Panc1 (cell line): ENCODE results near the gene PANX3. TPM values are rescaled to one million over a fixed set of nuclear protein-coding genes. Genes with fewer than 3 reads are reported as not detected.

Experiments
- ATAC-seq: fragments of 200-7000 bp; cut with Tn5 transposase; 2 replicates; pipeline ENCODE4 v1.9.1; 2020; ENCODE audit warnings: mild to moderate bottlenecking, moderate library complexity
- BruUV-seq: library from RNA; stranded (reverse); fragments of 400-500 nt; replicated peaks from 2 replicates; lab custom pipeline; 2021; lab: Mats Ljungman, UMichigan
- CTCF ChIA-PET: fragments of 300-600 bp; sonication (Branson Sonifier 250); formaldehyde crosslinking; loops from one replicate; lab custom pipeline; 2022; ENCODE audit warnings: antibody characterized with exemption; lab: Charles Lee
- POLR2A ChIA-PET: fragments of 300-600 bp; sonication (Branson Sonifier 250); formaldehyde crosslinking; loops from one replicate; lab custom pipeline; 2022; ENCODE audit warnings: antibody characterized with exemption; lab: Charles Lee
- DNase-seq: peaks from one replicate; pipeline ENCODE4 v3.0.0-alpha.2; 2010; ENCODE audit warnings: low read depth, low spot score
- H3K27ac ChIP-seq: 2 replicates; pipeline ENCODE4 v1.5.1; 2011; ENCODE audit warnings: mild to moderate bottlenecking, low read length, inconsistent platforms
- H3K27me3 ChIP-seq: fragments of 200-500 bp; sonication (Bioruptor generic); 2 replicates; pipeline ENCODE4 v1.6.0; 2014; ENCODE audit warnings: low read length, inconsistent platforms; ENCODE audit not compliant: control insufficient read depth, insufficient read depth
- H3K36me3 ChIP-seq: fragments of 200-500 bp; sonication (Bioruptor generic); 2 replicates; pipeline ENCODE4 v1.5.1; 2014; ENCODE audit warnings: inconsistent platforms, mild to moderate bottlenecking, low read length, moderate library complexity; ENCODE audit not compliant: control insufficient read depth, insufficient read depth
- H3K4me1 ChIP-seq: 2 replicates; pipeline ENCODE4 v1.5.1; 2011; ENCODE audit warnings: inconsistent platforms, mild to moderate bottlenecking, low read length, moderate library complexity; ENCODE audit not compliant: control insufficient read depth, insufficient read depth
- H3K4me3 ChIP-seq, 2 experiments: 2 replicates each; pipeline ENCODE4 v1.5.1; 2011 to 2012; ENCODE audit warnings: low read depth in 2 of 2, low read length in 2 of 2, mild to moderate bottlenecking in 2 of 2, inconsistent platforms in 1 of 2, moderate library complexity in 1 of 2
- H3K9me3 ChIP-seq: fragments of 200-500 bp; sonication (Bioruptor generic); 2 replicates; pipeline ENCODE4 v1.5.1; 2014; ENCODE audit warnings: low read depth, mild to moderate bottlenecking, inconsistent platforms, low read length, moderate library complexity; ENCODE audit not compliant: control insufficient read depth, insufficient read depth
- CTCF ChIP-seq: fragments of 450-650 bp; IDR thresholded peaks from 2 replicates; pipeline ENCODE4 v1.5.1; 2017; ENCODE audit warnings: mild to moderate bottlenecking
- POLR2AphosphoS5 ChIP-seq: IDR thresholded peaks from 2 replicates; pipeline ENCODE4 v1.6.1; 2012; ENCODE audit warnings: mild to moderate bottlenecking, low read depth, low read length, moderate library complexity
- REST ChIP-seq, 2 experiments: IDR thresholded peaks; 2 replicates each; pipeline ENCODE4 v1.6.1; 2011 to 2012; ENCODE audit warnings: low read depth in 2 of 2, control low read depth in 1 of 2, low read length in 1 of 2, mild to moderate bottlenecking in 1 of 2, moderate library complexity in 1 of 2; ENCODE audit not compliant: insufficient read depth in 1 of 2
- SIN3A ChIP-seq: IDR thresholded peaks from 2 replicates; pipeline ENCODE4 v1.6.1; 2012; ENCODE audit warnings: low read depth, mild to moderate bottlenecking, low read length, moderate library complexity, borderline replicate concordance; ENCODE audit not compliant: insufficient read depth
- TCF7L2 ChIP-seq: IDR thresholded peaks from 2 replicates; pipeline ENCODE4 v1.6.1; 2011; ENCODE audit warnings: mild to moderate bottlenecking, low read depth, low read length, inconsistent platforms
- in situ Hi-C: cut with HindIII; loops from 2 replicates; pipeline ENCODE4 v1.10.0; 2016; ENCODE audit warnings: low sequenced_read_pairs, low pct_unique_long_range_greater_than_20kb
- intact Hi-C: fragments of 100-400 bp; cut with micrococcal nuclease; formaldehyde crosslinking; loops from one replicate; pipeline ENCODE4 v1.10.0; 2022; ENCODE audit not compliant: unreplicated experiment
- total RNA-seq: library from RNA; stranded (reverse); gene quantifications from one replicate; pipeline ENCODE4 v1.2.1, GENCODE V29; 2021; ENCODE audit not compliant: unreplicated experiment

Gene PANX3
- total RNA-seq, 1 experiment from 2014 or later: not detected

GRCh38 chr11:124582565-124582964, 28.7 kb upstream of the PANX3 start:
- TF ChIP-seq TCF7L2: no peak
- TF ChIP-seq POLR2AphosphoS5: no peak
- no peak for TF ChIP-seq SIN3A
- no peak for TF ChIP-seq REST (IDR thresholded peaks at IDR 0.05; ENCODE audit: insufficient read depth in 1 of 2, low read depth in 2 of 2, low read length in 1 of 2)
- TF ChIP-seq CTCF: no peak
- CTCF ChIA-PET: no interaction called here
- Histone ChIP-seq H3K9me3 (no peaks in the 10 kb centered on the region), H3K4me1 (no peaks in the 10 kb centered on the region), H3K4me3 (no peak overlapping the region), H3K27ac (no peak overlapping the region), H3K36me3 (no peaks in the 10 kb centered on the region), H3K27me3 (peaks cover 3% of the 10 kb centered on the region; the same call in 1 of the 2 replicates)
- POLR2A ChIA-PET: no interaction called here
- intact Hi-C loops (no loop called here), in situ Hi-C loops (no loop called here)
- ATAC-seq (no peak), DNase-seq (no peak)
- no TSS peak for BruUV-seq

GRCh38 chr11:124583781-124584180, 27.4 kb upstream of the PANX3 start:
- TF ChIP-seq REST (IDR thresholded peaks at IDR 0.05; ENCODE audit: insufficient read depth in 1 of 2, low read depth in 2 of 2, low read length in 1 of 2) (no peak), CTCF (no peak), POLR2AphosphoS5 (no peak), TCF7L2 (no peak), SIN3A (no peak)
- CTCF ChIA-PET: no interaction called here
- intact Hi-C loops: no loop called here

More at GRCh38 chr11:124583781-124584180, 27.4 kb upstream of the PANX3 start:
- no peak for ATAC-seq
- Histone ChIP-seq H3K36me3 (no peaks in the 10 kb centered on the region), H3K9me3 (no peaks in the 10 kb centered on the region), H3K4me1 (no peaks in the 10 kb centered on the region), H3K27me3 (peaks cover 3% of the 10 kb centered on the region; the same call in 1 of the 2 replicates), H3K27ac (no peak overlapping the region), H3K4me3 (no peak overlapping the region)
- no TSS peak for BruUV-seq
- POLR2A ChIA-PET: no interaction called here
- in situ Hi-C loops: no loop called here
- DNase-seq: no peak
